Common myeloid progenitor, CD34-positive (primary cell): Measurements from ENCODE around the gene ZNF365.
A peak's percentile ranks its signal among the peaks of the same experiment; 100 is the strongest.

Source experiments
- CTCF ChIA-PET: fragments of 350-600 bp; sonication (Branson Sonifier 250); formaldehyde crosslinking; loops from one replicate; lab custom pipeline; 2021; ENCODE audit warnings: antibody characterized with exemption; lab: Charles Lee
- POLR2A ChIA-PET: fragments of 350-600 bp; sonication (Branson Sonifier 250); formaldehyde crosslinking; loops from one replicate; lab custom pipeline; 2021; ENCODE audit warnings: antibody characterized with exemption; lab: Charles Lee
- DNase-seq, 3 donors: peaks; one replicate each; pipeline versions ENCODE4 v3.0.0 to v3.0.0-alpha.2; 2013
- H3K27ac ChIP-seq, 2 experiments: 1 replicate in 1 of 2; 2 replicates in 1 of 2; pipeline ENCODE4 v1.7.0; 2013; ENCODE audit warnings: inconsistent platforms in 2 of 2, low read length in 2 of 2, mild to moderate bottlenecking in 2 of 2, low read depth in 1 of 2, moderate library complexity in 1 of 2; ENCODE audit not compliant: severe bottlenecking in 2 of 2, insufficient read depth in 1 of 2, poor library complexity in 1 of 2
- H3K27me3 ChIP-seq, 5 experiments: replicated peaks in 2 of 5; 1 replicate in 3 of 5; 2 replicates in 2 of 5; pipeline versions ENCODE4 v1.6.1 to v1.7.0; 2013; ENCODE audit warnings: low read length in 4 of 5, mild to moderate bottlenecking in 2 of 5, moderate library complexity in 2 of 5, inconsistent platforms in 1 of 5; ENCODE audit not compliant: insufficient read depth in 5 of 5, control insufficient read depth in 4 of 5
- H3K36me3 ChIP-seq, 4 experiments: 1 replicate in 2 of 4; 2 replicates in 2 of 4; pipeline versions ENCODE4 v1.6.1 to v1.7.0; 2013; ENCODE audit warnings: low read length in 3 of 4, control low read depth in 1 of 4, mild to moderate bottlenecking in 1 of 4; ENCODE audit not compliant: control insufficient read depth in 4 of 4, insufficient read depth in 4 of 4
- H3K4me1 ChIP-seq, 4 experiments: 1 replicate in 3 of 4; 2 replicates in 1 of 4; pipeline versions ENCODE4 v1.6.1 to v1.7.1; 2013; ENCODE audit warnings: low read length in 3 of 4, mild to moderate bottlenecking in 3 of 4, control low read depth in 1 of 4, inconsistent platforms in 1 of 4, moderate library complexity in 1 of 4; ENCODE audit not compliant: control insufficient read depth in 4 of 4, insufficient read depth in 4 of 4; ENCODE audit errors: control extremely low read depth in 1 of 4
- H3K4me3 ChIP-seq, 7 experiments: 1 replicate in 4 of 7; 2 replicates in 3 of 7; pipeline versions ENCODE4 v1.5.1 to v1.7.0; 2013; ENCODE audit warnings: mild to moderate bottlenecking in 7 of 7, low read length in 6 of 7, moderate library complexity in 6 of 7, inconsistent platforms in 2 of 7, low read depth in 2 of 7, control low read depth in 1 of 7; ENCODE audit not compliant: insufficient read depth in 4 of 7, control insufficient read depth in 1 of 7; ENCODE audit errors: extremely low read depth in 1 of 7
- H3K9me3 ChIP-seq, 5 experiments: 1 replicate in 4 of 5; 2 replicates in 1 of 5; pipeline versions ENCODE4 v1.6.1 to v1.7.1; 2013; ENCODE audit warnings: low read length in 4 of 5, mild to moderate bottlenecking in 2 of 5, inconsistent platforms in 1 of 5, low read depth in 1 of 5, moderate library complexity in 1 of 5; ENCODE audit not compliant: control insufficient read depth in 4 of 5, insufficient read depth in 2 of 5; ENCODE audit errors: control extremely low read depth in 1 of 5
- WGBS: methylation state at CpG from one replicate; pipeline ENCODE4 v1.1.5; 2013; ENCODE audit not compliant: insufficient coverage; 5-methylcytosine and 5-hydroxymethylcytosine counted together

ZNF365 gene

GRCh38 chr10:62430881-62431280 lies 56.7 kb downstream of the ZNF365 start:
- Histone ChIP-seq H3K4me1 (no peaks in the 10 kb centered on the region), H3K36me3 (no peaks in the 10 kb centered on the region), H3K27ac (no peak overlapping the region), H3K4me3 (no peak overlapping the region), H3K27me3 (peaks cover 0 to 2% (median 0%) of the 10 kb centered on the region in 5 experiments), H3K9me3 (peaks cover 0 to 6% (median 3%) of the 10 kb centered on the region in 5 experiments)
- no CpG with 5 or more reads among the region's 1 CpG for WGBS
- DNase-seq, result no peak
- CTCF ChIA-PET, result interaction anchor here (1.0 kb wide), 1 partner anchor 726 kb away, joined by 3 read pairs; no protein-coding TSS in a partner anchor
- POLR2A ChIA-PET, result no interaction called here

GRCh38 chr10:62433181-62433692 lies 59.1 kb downstream of the ZNF365 start:
- peaks cover 0 to 5% (median 0%) of the 10 kb centered on the region in 5 experiments for H3K27me3 ChIP-seq
- CTCF ChIA-PET, result no interaction called here
- POLR2A ChIA-PET, result no interaction called here
- 78% methylated on average over 4 of the region's 5 CpGs for WGBS
- peak in 2 of 3 donors; percentile 65 to 67 for DNase-seq
- H3K4me1 ChIP-seq, result no peaks in the 10 kb centered on the region
- H3K27ac ChIP-seq, result no peak overlapping the region
- H3K36me3 ChIP-seq, result no peaks in the 10 kb centered on the region
- peaks cover 0 to 3% (median 1%) of the 10 kb centered on the region in 5 experiments for H3K9me3 ChIP-seq
- no peak overlapping the region for H3K4me3 ChIP-seq

GRCh38 chr10:62433901-62434300 lies 59.7 kb downstream of the ZNF365 start:
- DNase-seq, result no peak
- H3K4me3 ChIP-seq, result no peak overlapping the region
- peaks cover 0 to under 1% (median 0%) of the 10 kb centered on the region in 5 experiments for H3K9me3 ChIP-seq
- ChIA-PET POLR2A (no interaction called here), CTCF (no interaction called here)
- H3K27ac ChIP-seq, result no peak overlapping the region
- 97% methylated on average over 3 of the region's 4 CpGs for WGBS
- H3K36me3 ChIP-seq, result no peaks in the 10 kb centered on the region
- peaks cover 0 to 5% (median 0%) of the 10 kb centered on the region in 5 experiments for H3K27me3 ChIP-seq
- H3K4me1 ChIP-seq, result no peaks in the 10 kb centered on the region

GRCh38 chr10:62437696-62438095 lies 63.5 kb downstream of the ZNF365 start:
- DNase-seq, result peak; percentile 53 to 75 (median 67)
- POLR2A ChIA-PET, result no interaction called here
- no peaks in the 10 kb centered on the region for H3K36me3 ChIP-seq

GRCh38 chr10:62442006-62442405 lies 67.8 kb downstream of the ZNF365 start:
- H3K27me3 ChIP-seq, result peaks cover 0 to 2% (median 0%) of the 10 kb centered on the region in 5 experiments
- ChIA-PET CTCF (no interaction called here), POLR2A (no interaction called here)

More at GRCh38 chr10:62437696-62438095, 63.5 kb downstream of the ZNF365 start:
- Histone ChIP-seq H3K9me3 (no peaks in the 10 kb centered on the region), H3K27ac (no peak overlapping the region), H3K27me3 (peaks cover 0 to 7% (median 0%) of the 10 kb centered on the region in 5 experiments), H3K4me1 (no peaks in the 10 kb centered on the region), H3K4me3 (no peak overlapping the region)
- CTCF ChIA-PET, result interaction anchor here (0.8 to 4.1 kb wide), 11 partner anchors 9 to 724 kb away, joined by 3 to 24 read pairs (median 4); no protein-coding TSS in a partner anchor
- no CpG with 5 or more reads among the region's 3 CpGs for WGBS

DNA sequence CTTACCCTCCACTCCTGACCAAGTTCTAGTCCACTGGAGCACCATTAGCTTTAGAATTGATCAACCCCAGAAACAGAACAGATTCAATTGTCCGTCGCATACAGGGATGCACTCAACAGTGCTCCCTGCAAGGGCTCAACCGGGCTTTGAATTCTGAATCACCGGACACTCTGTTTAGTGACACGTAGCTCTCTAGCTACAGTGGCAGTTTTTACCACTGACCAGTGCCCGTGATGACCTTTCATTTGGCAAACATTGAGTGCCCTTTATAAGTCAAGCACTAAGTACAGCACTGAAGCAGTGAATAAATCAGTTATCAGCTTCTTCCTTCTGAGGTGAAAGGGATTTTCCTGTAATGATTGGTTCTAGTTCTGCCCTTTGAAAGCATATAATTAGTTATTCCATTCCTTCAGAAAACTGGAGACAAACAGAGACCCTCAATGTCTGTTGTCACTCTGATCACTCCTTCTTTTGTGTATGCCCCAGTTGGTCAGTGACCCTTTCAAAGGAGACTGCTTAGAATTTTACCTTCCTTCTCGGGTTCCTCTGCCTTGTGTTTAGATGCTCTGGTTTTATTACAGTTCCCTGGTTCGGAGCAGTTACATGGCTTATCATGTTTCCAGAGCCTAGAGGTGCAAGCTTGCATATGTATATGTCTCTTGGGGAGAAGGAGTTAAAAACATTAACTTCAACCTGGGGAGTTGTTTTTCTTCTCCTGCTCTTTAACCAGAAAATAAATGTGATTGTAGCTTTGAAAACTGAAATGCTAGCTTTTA lies 68.9 kb downstream of the ZNF365 start:
- Histone ChIP-seq H3K27me3 (peaks cover 0 to 2% (median 0%) of the 10 kb centered on the region in 5 experiments), H3K4me3 (no peak overlapping the region), H3K27ac (no peak overlapping the region), H3K36me3 (no peaks in the 10 kb centered on the region), H3K4me1 (peaks cover 0 to 3% (median 0%) of the 10 kb centered on the region in 4 experiments), H3K9me3 (no peaks in the 10 kb centered on the region)
- no peak for DNase-seq
- over 99% methylated on average over 8 of the region's 8 CpGs for WGBS
- ChIA-PET POLR2A (no interaction called here), CTCF (no interaction called here)

More at GRCh38 chr10:62442006-62442405, 67.8 kb downstream of the ZNF365 start:
- Histone ChIP-seq H3K9me3 (no peaks in the 10 kb centered on the region), H3K4me3 (no peak overlapping the region), H3K27ac (no peak overlapping the region), H3K4me1 (peaks cover 0 to 3% (median 0%) of the 10 kb centered on the region in 4 experiments), H3K36me3 (no peaks in the 10 kb centered on the region)
- 93% methylated on average over 2 of the region's 3 CpGs for WGBS
- no peak for DNase-seq

GRCh38 chr10:62443866-62444265 lies 69.7 kb downstream of the ZNF365 start:
- DNase-seq, result peak in 2 of 3 donors; percentile 7 to 19
- H3K27me3 ChIP-seq, result peaks cover 0 to 2% (median 0%) of the 10 kb centered on the region in 5 experiments
- H3K4me3 ChIP-seq, result no peak overlapping the region
- H3K27ac ChIP-seq, result no peak overlapping the region
- no peaks in the 10 kb centered on the region for H3K36me3 ChIP-seq
- CTCF ChIA-PET, result no interaction called here
- POLR2A ChIA-PET, result no interaction called here
- H3K9me3 ChIP-seq, result no peaks in the 10 kb centered on the region
- H3K4me1 ChIP-seq, result peaks cover 0 to 3% (median 0%) of the 10 kb centered on the region in 4 experiments
